NB4 (cell line): Measurements from ENCODE around the gene STARD10.

Experiments used
- DNase-seq: peaks from one replicate; pipeline ENCODE4 v3.0.0; 2010; ENCODE audit warnings: low read depth
- H3K4me3 ChIP-seq: one replicate; pipeline ENCODE4 v1.5.1; 2011; ENCODE audit warnings: mild to moderate bottlenecking, low read depth, low read length, moderate library complexity
- MYC ChIP-seq: IDR thresholded peaks from 2 replicates; pipeline ENCODE4 v1.6.1; 2011; ENCODE audit warnings: low read depth, low read length
- POLR2A ChIP-seq: IDR thresholded peaks from 2 replicates; pipeline ENCODE4 v1.6.1; 2011; ENCODE audit warnings: mild to moderate bottlenecking; ENCODE audit not compliant: insufficient read length; ENCODE audit errors: extremely low read depth
- TF ChIP-seq, protein P1 (sequence below): IDR thresholded peaks from one replicate; pipeline ENCODE4 v1.5.1; 2012; ENCODE audit warnings: low read depth, low read length
- TF ChIP-seq, protein P2 (sequence below): IDR thresholded peaks from 2 replicates; pipeline ENCODE4 v1.6.1; 2011; ENCODE audit warnings: low read depth, low read length

The STARD10 gene

DNA sequence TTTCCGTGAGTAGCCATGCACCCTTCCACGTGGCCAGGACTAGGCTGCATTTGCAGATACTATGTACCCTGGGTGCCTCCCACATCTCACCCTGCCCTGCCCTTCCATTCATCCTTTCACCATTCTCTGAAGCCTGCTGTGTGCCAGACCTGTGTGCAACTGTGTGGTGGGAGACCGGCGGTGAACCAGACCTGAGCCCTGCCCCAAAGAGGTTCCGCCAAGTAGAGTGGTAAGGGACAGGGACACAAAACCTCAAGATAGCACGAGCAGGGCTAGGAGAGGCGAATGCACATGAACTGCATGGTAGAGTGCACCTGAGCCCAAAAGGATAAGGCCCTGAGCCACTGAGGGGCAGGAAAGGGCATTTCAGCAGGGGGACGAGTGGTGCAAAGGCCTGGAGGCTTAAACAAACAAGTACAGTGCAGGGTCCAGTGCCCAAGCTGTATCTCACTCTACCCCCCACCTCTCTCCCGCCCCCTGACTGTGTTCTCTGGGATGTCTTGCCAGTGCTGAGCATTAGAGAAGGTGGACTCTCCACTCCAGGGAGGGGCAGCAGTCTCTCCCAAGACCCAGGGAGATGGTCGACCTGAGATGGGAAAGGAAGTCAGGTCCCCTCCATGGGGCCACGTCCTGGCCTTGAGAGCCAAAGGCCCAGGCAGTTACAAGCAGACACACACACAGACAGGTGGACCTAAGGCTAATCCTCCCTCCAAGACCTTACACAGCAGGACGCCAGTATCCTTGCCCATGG lies 27.5 kb downstream of the STARD10 start:
- no peak overlapping the region for H3K4me3 ChIP-seq
- TF ChIP-seq MYC, result no peak
- no peak for TF ChIP-seq POLR2A
- TF ChIP-seq, protein P1, sequence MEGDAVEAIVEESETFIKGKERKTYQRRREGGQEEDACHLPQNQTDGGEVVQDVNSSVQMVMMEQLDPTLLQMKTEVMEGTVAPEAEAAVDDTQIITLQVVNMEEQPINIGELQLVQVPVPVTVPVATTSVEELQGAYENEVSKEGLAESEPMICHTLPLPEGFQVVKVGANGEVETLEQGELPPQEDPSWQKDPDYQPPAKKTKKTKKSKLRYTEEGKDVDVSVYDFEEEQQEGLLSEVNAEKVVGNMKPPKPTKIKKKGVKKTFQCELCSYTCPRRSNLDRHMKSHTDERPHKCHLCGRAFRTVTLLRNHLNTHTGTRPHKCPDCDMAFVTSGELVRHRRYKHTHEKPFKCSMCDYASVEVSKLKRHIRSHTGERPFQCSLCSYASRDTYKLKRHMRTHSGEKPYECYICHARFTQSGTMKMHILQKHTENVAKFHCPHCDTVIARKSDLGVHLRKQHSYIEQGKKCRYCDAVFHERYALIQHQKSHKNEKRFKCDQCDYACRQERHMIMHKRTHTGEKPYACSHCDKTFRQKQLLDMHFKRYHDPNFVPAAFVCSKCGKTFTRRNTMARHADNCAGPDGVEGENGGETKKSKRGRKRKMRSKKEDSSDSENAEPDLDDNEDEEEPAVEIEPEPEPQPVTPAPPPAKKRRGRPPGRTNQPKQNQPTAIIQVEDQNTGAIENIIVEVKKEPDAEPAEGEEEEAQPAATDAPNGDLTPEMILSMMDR, result no peak
- TF ChIP-seq, protein P2, sequence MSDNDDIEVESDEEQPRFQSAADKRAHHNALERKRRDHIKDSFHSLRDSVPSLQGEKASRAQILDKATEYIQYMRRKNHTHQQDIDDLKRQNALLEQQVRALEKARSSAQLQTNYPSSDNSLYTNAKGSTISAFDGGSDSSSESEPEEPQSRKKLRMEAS, result no peak
- DNase-seq, result no peak

DNA sequence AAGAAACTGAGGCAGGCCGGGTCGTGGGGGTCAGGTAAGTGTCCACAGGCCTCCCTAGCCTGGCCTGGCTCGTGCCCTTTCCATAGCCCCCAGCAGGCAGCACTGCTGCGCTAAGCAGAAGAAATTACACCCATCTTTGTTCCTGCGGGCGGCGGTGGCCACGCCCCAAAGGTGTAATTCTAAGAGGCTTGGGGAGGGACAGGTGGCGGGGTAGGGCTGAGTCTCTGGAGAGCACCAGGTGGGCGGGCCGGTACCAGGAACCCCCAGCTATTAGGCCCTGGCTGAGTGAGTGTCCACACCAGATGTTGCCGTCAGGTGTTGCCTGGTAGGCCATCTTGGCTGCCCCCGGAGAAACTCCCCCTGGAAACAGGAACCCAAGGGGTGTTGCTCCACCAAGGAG lies 29.3 kb downstream of the STARD10 start:
- TF ChIP-seq, protein P1, result no peak
- TF ChIP-seq MYC (no peak), POLR2A (no peak)
- TF ChIP-seq, protein P2, result no peak
- DNase-seq, result no peak
- H3K4me3 ChIP-seq, result no peak overlapping the region

DNA sequence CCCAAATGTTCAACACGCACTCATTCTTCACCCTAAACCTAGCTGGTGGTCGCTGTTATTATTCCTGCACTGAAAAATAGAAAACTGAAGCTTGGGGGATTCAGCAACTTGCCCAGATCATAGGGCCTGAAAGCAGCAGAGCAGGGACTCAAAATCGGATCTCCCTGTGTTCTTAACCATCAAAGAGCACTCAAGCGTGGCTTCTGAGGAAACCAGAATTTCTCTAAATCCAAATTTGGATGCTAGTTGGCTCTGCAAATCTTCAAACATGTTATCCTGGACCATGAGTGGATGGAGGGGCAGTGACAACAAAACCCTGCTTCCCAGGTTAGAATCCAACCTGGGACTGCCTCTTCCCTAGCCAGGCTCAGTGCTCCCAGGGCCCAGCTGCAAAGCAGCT lies 30.0 kb downstream of the STARD10 start:
- DNase-seq, result no peak
- TF ChIP-seq POLR2A (no peak), MYC (no peak)
- TF ChIP-seq, protein P1, result no peak
- TF ChIP-seq, protein P2, result no peak
- no peak overlapping the region for H3K4me3 ChIP-seq

DNA sequence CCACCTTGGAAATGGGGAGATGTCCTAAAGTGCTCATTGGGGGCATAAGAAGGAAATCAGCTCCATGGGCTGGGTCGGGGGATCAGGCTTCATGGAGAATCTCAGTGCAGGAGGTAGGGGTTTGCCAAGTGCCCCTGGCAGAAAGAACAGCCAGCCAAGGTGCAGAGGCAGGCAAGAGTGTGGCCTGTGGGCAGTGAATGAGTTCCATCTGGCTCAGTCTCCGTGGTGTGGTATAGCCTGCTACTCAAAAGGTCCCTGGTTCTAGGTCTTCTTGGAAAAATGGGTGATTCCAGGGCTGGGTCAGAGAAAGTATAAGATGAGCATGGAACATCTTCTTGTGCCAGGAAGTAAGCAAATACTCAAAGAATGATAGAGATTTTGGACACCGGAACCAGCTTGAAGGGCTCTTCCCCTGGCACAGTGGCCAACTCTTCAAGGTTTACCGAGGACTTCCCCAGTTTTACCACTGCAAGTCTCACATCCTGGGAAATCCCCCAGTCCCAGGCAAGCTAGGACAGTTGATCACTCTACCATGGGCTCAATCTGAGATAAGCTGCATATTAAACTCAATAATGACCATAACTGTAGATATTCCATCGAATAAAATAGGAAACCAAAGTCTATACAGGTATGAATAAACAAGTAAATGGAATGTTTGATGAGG lies 31.1 kb downstream of the STARD10 start:
- DNase-seq, result no peak
- no peak overlapping the region for H3K4me3 ChIP-seq
- TF ChIP-seq, protein P1, result no peak
- TF ChIP-seq, protein P2, result no peak
- no peak for TF ChIP-seq POLR2A
- no peak for TF ChIP-seq MYC

DNA sequence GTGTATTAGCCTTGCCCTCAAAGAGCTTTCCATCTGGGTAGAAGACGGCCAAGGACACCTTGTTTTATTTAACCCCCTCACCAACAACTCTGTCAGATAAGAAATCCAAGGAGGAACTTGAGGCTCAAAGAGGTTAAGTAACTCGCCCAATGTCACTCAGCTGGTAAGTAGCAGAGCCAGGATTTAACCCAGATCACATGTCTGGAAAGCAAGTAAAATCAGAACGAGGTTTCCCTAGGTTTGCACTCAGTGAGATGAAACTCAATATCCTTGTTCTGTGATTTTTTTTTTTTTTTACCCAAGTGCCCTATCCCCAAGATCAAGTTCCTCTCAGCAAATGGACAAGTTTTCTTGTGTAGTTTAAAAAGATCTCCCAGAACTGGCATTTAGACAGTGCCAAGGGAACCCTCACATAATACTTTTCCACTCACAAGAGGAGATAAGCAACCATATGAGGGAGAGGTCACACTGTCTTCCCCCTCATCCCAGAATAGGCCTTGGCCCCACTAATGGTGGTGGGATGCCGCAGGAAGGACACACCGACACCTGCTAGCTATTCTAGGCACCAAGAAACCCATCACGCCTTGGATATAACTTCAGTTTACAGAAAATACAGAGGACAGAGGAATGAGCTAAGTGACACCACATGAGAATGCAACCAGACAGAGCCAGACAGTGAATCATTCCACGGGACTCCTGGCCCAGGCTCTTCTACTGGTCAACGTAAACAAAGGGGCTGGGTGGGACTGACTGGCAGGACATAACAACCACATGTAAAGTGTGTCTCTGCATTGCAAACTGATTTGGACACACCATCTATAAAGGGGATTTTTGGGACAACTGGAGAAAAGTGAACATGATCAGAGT lies 33.1 kb downstream of the STARD10 start:
- DNase-seq, result no peak
- H3K4me3 ChIP-seq, result no peak overlapping the region
- TF ChIP-seq, protein P1, result no peak
- TF ChIP-seq MYC (no peak), POLR2A (no peak)
- TF ChIP-seq, protein P2, result no peak
